A673 (cell line): ENCODE measurements around the gene PRRC2B. TPM values are rescaled to one million over a fixed set of nuclear protein-coding genes. Genes with fewer than 3 reads are reported as not detected.

Source experiments
- BruUV-seq: library from RNA; stranded (reverse); fragments of 400-500 nt; replicated peaks from 2 replicates; lab custom pipeline; 2021; lab: Mats Ljungman, UMichigan
- CTCF ChIA-PET: fragments of 300-600 bp; sonication (Branson Sonifier 250); formaldehyde crosslinking; loops from one replicate; lab custom pipeline; 2022; ENCODE audit warnings: antibody characterized with exemption; lab: Charles Lee
- POLR2A ChIA-PET: fragments of 300-600 bp; sonication (Branson Sonifier 250); formaldehyde crosslinking; loops from one replicate; lab custom pipeline; 2022; ENCODE audit warnings: antibody characterized with exemption; ENCODE audit not compliant: low non-redundant PET; lab: Charles Lee
- DNase-seq: peaks from one replicate; pipeline ENCODE4 v3.0.0-alpha.2; 2015; ENCODE audit warnings: low spot score
- H3K27ac ChIP-seq: fragments of 200-600 bp; sonication (generic); 2 replicates; pipeline ENCODE4 v1.5.1; 2016; ENCODE audit warnings: mixed run types, low read depth, mild to moderate bottlenecking, mixed read lengths, antibody characterized with exemption, low read length; ENCODE audit not compliant: poor library complexity, severe bottlenecking
- H3K27me3 ChIP-seq: fragments of 200-600 bp; sonication (generic); replicated peaks from 2 replicates; pipeline ENCODE4 v1.6.1; 2017; ENCODE audit warnings: mixed run types, low read depth, mild to moderate bottlenecking, mixed read lengths, antibody characterized with exemption, low read length; ENCODE audit not compliant: insufficient read depth, poor library complexity
- H3K36me3 ChIP-seq: fragments of 200-600 bp; sonication (generic); 2 replicates; pipeline ENCODE4 v1.6.1; 2016; ENCODE audit warnings: mixed run types, mild to moderate bottlenecking, mixed read lengths, antibody characterized with exemption, low read length; ENCODE audit not compliant: insufficient read depth, poor library complexity, severe bottlenecking
- H3K4me1 ChIP-seq: fragments of 200-600 bp; sonication (generic); 2 replicates; pipeline ENCODE4 v1.6.1; 2017; ENCODE audit warnings: mixed run types, mild to moderate bottlenecking, mixed read lengths, antibody characterized with exemption, low read length; ENCODE audit not compliant: insufficient read depth, poor library complexity, severe bottlenecking
- H3K4me3 ChIP-seq: fragments of 200-600 bp; sonication (generic); 2 replicates; pipeline ENCODE4 v1.5.1; 2016; ENCODE audit warnings: low read depth, mixed run types, mild to moderate bottlenecking, mixed read lengths, low read length; ENCODE audit not compliant: poor library complexity, severe bottlenecking
- H3K9me3 ChIP-seq: fragments of 200-600 bp; sonication (generic); 2 replicates; pipeline ENCODE4 v1.6.1; 2016; ENCODE audit warnings: mixed run types, low read depth, mild to moderate bottlenecking, mixed read lengths, antibody characterized with exemption, low read length; ENCODE audit not compliant: poor library complexity, severe bottlenecking
- EZH2 ChIP-seq: fragments of 200-600 bp; sonication (generic); IDR thresholded peaks from 2 replicates; pipeline ENCODE4 v1.6.1; 2017; ENCODE audit warnings: borderline replicate concordance, low read depth, mild to moderate bottlenecking, mixed read lengths, antibody characterized with exemption, low read length; ENCODE audit not compliant: poor library complexity, severe bottlenecking
- intact Hi-C: fragments of 100-400 bp; cut with micrococcal nuclease; formaldehyde crosslinking; loops from one replicate; pipeline ENCODE4 v1.10.0; 2022; ENCODE audit not compliant: unreplicated experiment
- total RNA-seq: library from RNA; stranded (reverse); gene quantifications from 2 replicates; pipeline ENCODE4 v1.2.3, GENCODE V29; 2021
- TF ChIP-seq, protein P1 (sequence below): fragments of 300-800, 200-600 bp; sonication (generic); conservative IDR thresholded peaks from 2 replicates; pipeline ENCODE4 v1.5.1; 2017; ENCODE audit warnings: low read depth, mild to moderate bottlenecking, antibody characterized with exemption, low read length, moderate library complexity, mixed read lengths

The PRRC2B gene
- total RNA-seq, 1 experiment from 2014 or later: 317 TPM

DNA sequence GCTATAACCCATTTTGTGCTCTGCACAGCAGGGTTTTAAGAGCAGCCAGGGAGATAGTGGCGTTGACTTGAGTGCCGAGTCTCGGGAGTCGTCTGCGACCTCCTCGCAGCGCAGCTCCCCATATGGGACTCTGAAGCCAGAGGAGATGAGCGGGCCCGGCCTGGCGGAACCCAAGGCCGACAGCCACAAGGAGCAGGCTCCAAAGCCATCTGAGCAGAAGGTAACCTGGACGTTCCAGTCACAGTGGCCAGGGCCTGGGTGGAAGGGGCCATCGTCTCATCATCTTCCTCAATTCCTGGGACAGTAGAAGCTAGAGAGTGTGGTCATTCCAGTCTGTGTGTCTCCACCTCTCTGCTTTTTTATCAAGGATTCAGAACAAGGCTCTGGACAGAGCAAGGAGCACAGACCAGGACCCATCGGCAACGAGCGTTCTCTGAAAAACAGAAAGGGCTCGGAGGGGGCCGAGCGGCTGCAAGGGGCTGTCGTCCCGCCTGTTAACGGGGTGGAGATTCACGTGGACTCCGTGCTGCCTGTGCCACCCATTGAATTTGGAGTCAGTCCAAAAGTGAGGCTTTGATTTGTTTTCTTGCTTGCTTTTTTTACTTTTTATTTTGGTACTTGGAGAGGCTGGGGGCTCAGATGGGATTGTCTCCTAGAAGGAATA lies 88.6 kb downstream of the PRRC2B start:
- Histone ChIP-seq H3K9me3 (no peaks in the 10 kb centered on the region), H3K27ac (no peak overlapping the region), H3K4me1 (no peaks in the 10 kb centered on the region), H3K36me3 (peaks cover 98% of the 10 kb centered on the region), H3K4me3 (no peak overlapping the region), H3K27me3 (no peaks in the 10 kb centered on the region)
- ChIA-PET POLR2A (no interaction called here), CTCF (no interaction called here)
- no TSS peak for BruUV-seq
- no peak for DNase-seq
- intact Hi-C loops: no loop called here
- TF ChIP-seq EZH2: no peak
- TF ChIP-seq, protein P1, sequence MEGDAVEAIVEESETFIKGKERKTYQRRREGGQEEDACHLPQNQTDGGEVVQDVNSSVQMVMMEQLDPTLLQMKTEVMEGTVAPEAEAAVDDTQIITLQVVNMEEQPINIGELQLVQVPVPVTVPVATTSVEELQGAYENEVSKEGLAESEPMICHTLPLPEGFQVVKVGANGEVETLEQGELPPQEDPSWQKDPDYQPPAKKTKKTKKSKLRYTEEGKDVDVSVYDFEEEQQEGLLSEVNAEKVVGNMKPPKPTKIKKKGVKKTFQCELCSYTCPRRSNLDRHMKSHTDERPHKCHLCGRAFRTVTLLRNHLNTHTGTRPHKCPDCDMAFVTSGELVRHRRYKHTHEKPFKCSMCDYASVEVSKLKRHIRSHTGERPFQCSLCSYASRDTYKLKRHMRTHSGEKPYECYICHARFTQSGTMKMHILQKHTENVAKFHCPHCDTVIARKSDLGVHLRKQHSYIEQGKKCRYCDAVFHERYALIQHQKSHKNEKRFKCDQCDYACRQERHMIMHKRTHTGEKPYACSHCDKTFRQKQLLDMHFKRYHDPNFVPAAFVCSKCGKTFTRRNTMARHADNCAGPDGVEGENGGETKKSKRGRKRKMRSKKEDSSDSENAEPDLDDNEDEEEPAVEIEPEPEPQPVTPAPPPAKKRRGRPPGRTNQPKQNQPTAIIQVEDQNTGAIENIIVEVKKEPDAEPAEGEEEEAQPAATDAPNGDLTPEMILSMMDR: no peak

- ChIA-PET CTCF (interaction anchor here (0.6 kb wide), 1 partner anchor 57 kb away, joined by 3 read pairs; no protein-coding TSS in a partner anchor), POLR2A (no interaction called here)
- Histone ChIP-seq H3K4me1 (no peaks in the 10 kb centered on the region), H3K4me3 (no peak overlapping the region), H3K9me3 (no peaks in the 10 kb centered on the region), H3K27ac (no peak overlapping the region), H3K27me3 (no peaks in the 10 kb centered on the region), H3K36me3 (peaks cover 98% of the 10 kb centered on the region)
- intact Hi-C loops: no loop called here
- no TSS peak for BruUV-seq
- no peak for DNase-seq
- TF ChIP-seq, protein P1: no peak
- TF ChIP-seq EZH2: no peak
Observed at GRCh38 chr9:131483319-131484050, 89.6 kb downstream of the PRRC2B start.

- H3K27me3 ChIP-seq: no peaks in the 10 kb centered on the region
- no peak overlapping the region for H3K27ac ChIP-seq
- peaks cover 98% of the 10 kb centered on the region for H3K36me3 ChIP-seq
- DNase-seq: no peak
- no peak for TF ChIP-seq EZH2
- TF ChIP-seq, protein P1: no peak
- no peak overlapping the region for H3K4me3 ChIP-seq
- BruUV-seq: no TSS peak
- no peaks in the 10 kb centered on the region for H3K4me1 ChIP-seq
- CTCF ChIA-PET: no interaction called here
- POLR2A ChIA-PET: no interaction called here
- H3K9me3 ChIP-seq: no peaks in the 10 kb centered on the region
- intact Hi-C loops: no loop called here
Observed at GRCh38 chr9:131484051-131484445, 90.2 kb downstream of the PRRC2B start.
